ENCODE results near the gene C1orf226. TPM values are rescaled to one million over a fixed set of nuclear protein-coding genes. Genes with fewer than 3 reads are reported as not detected.

Gene C1orf226
- total RNA-seq, 1 donor from 2014 or later: not detected

DNA sequence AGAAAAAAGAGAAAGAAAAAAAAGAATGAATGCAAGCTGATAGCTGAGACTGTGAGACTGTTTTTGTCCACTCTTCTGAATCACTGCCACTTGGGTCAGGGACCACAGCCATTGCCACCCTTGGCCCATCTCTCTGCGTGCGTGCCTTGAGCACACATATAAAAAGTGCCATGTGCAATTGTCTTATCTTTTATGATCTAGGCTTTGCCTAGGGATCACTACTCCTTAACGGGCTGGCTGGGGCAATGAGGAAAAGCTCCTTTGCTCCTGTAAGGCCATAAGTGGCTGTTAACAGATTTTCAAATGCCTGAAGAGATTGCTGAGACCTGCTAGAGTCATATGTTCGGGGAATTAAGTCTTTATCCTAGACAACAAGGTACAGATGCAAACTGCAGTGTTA is 13.1 kb upstream of the C1orf226 start:
- POLR2A ChIA-PET: no interaction called here
- TF ChIP-seq, protein P1, sequence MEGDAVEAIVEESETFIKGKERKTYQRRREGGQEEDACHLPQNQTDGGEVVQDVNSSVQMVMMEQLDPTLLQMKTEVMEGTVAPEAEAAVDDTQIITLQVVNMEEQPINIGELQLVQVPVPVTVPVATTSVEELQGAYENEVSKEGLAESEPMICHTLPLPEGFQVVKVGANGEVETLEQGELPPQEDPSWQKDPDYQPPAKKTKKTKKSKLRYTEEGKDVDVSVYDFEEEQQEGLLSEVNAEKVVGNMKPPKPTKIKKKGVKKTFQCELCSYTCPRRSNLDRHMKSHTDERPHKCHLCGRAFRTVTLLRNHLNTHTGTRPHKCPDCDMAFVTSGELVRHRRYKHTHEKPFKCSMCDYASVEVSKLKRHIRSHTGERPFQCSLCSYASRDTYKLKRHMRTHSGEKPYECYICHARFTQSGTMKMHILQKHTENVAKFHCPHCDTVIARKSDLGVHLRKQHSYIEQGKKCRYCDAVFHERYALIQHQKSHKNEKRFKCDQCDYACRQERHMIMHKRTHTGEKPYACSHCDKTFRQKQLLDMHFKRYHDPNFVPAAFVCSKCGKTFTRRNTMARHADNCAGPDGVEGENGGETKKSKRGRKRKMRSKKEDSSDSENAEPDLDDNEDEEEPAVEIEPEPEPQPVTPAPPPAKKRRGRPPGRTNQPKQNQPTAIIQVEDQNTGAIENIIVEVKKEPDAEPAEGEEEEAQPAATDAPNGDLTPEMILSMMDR (IDR thresholded peaks at IDR 0.05): no peak
- H3K36me3 Mint-ChIP-seq (ENCODE audit: low read depth): no peaks in the 10 kb centered on the region
- DNase-seq (no peak), ATAC-seq (ENCODE audit: low read depth) (no peak)
- no peak overlapping the region for H3K4me3 Mint-ChIP-seq
- H3K27me3 Mint-ChIP-seq: peaks cover 7% of the 10 kb centered on the region
- CTCF ChIA-PET: no interaction called here
- H3K27ac Mint-ChIP-seq: no peak overlapping the region
- no peaks in the 10 kb centered on the region for H3K9me3 Mint-ChIP-seq
- H3K4me1 Mint-ChIP-seq: no peaks in the 10 kb centered on the region
- intact Hi-C loops (cut with micrococcal nuclease): no loop called here

DNA sequence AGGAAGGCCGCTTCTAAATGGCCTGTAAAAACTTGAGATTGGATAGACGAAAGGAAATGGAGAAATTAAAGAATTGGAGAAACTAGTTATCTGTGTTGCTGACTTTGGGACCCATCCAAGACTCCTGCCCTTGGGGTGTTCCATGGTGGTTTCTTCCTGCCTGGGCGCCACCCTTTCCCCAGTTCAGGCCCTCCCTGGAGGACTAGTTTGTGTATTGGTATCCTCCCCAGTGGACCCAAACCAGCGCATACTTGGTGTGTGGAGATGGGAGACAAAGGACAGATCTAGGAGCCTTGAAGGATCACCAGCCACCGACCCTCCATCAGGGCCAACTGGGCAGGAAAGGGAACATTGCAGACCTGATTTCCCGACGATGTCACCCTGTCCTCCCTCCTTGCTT is 12.0 kb upstream of the C1orf226 start:
- POLR2A ChIA-PET: no interaction called here
- CTCF ChIA-PET: no interaction called here
- Mint-ChIP-seq H3K27me3 (peaks cover 3% of the 10 kb centered on the region), H3K4me3 (no peak overlapping the region), H3K27ac (no peak overlapping the region), H3K36me3 (ENCODE audit: low read depth) (no peaks in the 10 kb centered on the region), H3K4me1 (no peaks in the 10 kb centered on the region), H3K9me3 (no peaks in the 10 kb centered on the region)
- DNase-seq (no peak), ATAC-seq (ENCODE audit: low read depth) (no peak)
- intact Hi-C loops (cut with micrococcal nuclease): no loop called here
- TF ChIP-seq, protein P1 (IDR thresholded peaks at IDR 0.05): no peak

DNA sequence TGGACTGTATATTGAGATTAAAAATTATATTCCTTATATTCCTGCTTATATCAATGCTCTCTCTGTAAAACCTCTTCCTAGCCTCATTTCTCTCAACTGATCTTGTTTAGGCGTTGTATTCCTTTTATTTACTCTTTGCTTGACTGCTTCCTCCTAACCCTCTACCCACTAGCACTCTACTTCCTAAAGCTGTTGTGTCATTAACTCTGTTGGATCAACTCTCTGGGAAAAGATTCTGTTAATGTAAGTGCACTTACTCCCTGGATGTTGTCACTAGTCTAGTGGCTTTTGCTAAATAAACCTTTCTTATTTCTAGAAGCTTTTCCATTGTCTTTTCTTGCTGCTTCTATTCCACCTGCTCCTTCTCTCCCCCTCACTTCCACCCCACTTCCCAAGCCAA is 11.4 kb upstream of the C1orf226 start:
- TF ChIP-seq, protein P1 (IDR thresholded peaks at IDR 0.05): no peak
- ATAC-seq (ENCODE audit: low read depth) (no peak), DNase-seq (no peak)
- CTCF ChIA-PET: no interaction called here
- no peak overlapping the region for H3K4me3 Mint-ChIP-seq
- no peaks in the 10 kb centered on the region for H3K9me3 Mint-ChIP-seq
- H3K27me3 Mint-ChIP-seq: peaks cover 3% of the 10 kb centered on the region
- intact Hi-C loops (cut with micrococcal nuclease): no loop called here
- no peaks in the 10 kb centered on the region for H3K36me3 Mint-ChIP-seq (ENCODE audit: low read depth)
- POLR2A ChIA-PET: no interaction called here
- H3K4me1 Mint-ChIP-seq: no peaks in the 10 kb centered on the region
- H3K27ac Mint-ChIP-seq: no peak overlapping the region

GRCh38 chr1:162370721-162371120 is 10.8 kb upstream of the C1orf226 start:
- ATAC-seq (ENCODE audit: low read depth) (no peak), DNase-seq (no peak)
- Mint-ChIP-seq H3K4me3 (no peak overlapping the region), H3K27me3 (peaks cover 3% of the 10 kb centered on the region), H3K36me3 (ENCODE audit: low read depth) (no peaks in the 10 kb centered on the region), H3K9me3 (no peaks in the 10 kb centered on the region), H3K27ac (no peak overlapping the region), H3K4me1 (no peaks in the 10 kb centered on the region)
- TF ChIP-seq, protein P1 (IDR thresholded peaks at IDR 0.05): no peak
- intact Hi-C loops (cut with micrococcal nuclease): no loop called here
- CTCF ChIA-PET: no interaction called here
- POLR2A ChIA-PET: no interaction called here

DNA sequence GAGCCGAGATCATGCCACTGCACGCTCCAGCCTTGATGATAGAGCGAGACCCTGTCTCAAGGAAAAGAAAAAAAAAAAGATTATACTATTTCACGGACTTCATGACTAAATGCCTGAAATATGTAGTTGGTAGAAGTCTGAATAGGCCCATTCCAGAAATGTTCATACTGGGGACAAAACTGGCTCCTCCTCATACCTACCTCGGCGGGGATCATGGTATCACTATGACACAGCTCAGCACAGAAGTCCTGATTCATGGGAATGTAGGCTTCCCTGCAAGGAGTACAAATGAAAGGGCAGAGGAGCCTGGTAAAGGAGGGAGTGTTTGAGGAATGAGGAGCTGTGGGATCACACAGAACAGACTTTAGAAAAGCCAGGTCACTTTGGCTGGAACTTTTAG is 9.9 kb upstream of the C1orf226 start:
- DNase-seq (no peak), ATAC-seq (ENCODE audit: low read depth) (no peak)
- no peak overlapping the region for H3K27ac Mint-ChIP-seq
- TF ChIP-seq, protein P1 (IDR thresholded peaks at IDR 0.05): no peak
- H3K27me3 Mint-ChIP-seq: peaks cover 3% of the 10 kb centered on the region
- no peaks in the 10 kb centered on the region for H3K4me1 Mint-ChIP-seq
- no peaks in the 10 kb centered on the region for H3K9me3 Mint-ChIP-seq
- ChIA-PET CTCF (no interaction called here), POLR2A (no interaction called here)
- H3K36me3 Mint-ChIP-seq (ENCODE audit: low read depth): no peaks in the 10 kb centered on the region
- H3K4me3 Mint-ChIP-seq: no peak overlapping the region
- intact Hi-C loops (cut with micrococcal nuclease): no loop called here
